HCT116 (cell line): Measurements from ENCODE around the gene EFCAB13. TPM values are rescaled to one million over a fixed set of nuclear protein-coding genes. Genes with fewer than 3 reads are reported as not detected.
A peak's percentile ranks its signal among the peaks of the same experiment; 100 is the strongest.

Experiments used
- ATAC-seq: fragments of 200-7000 bp; cut with Tn5 transposase; 2 replicates; pipeline ENCODE4 v1.9.1; 2020; ENCODE audit warnings: mild to moderate bottlenecking, moderate library complexity
- BruUV-seq: library from RNA; stranded (reverse); fragments of 400-500 nt; replicated peaks from 2 replicates; lab custom pipeline; 2021; lab: Mats Ljungman, UMichigan
- CTCF ChIA-PET: fragments of 300-600 bp; sonication (Branson Sonifier 250); formaldehyde crosslinking; loops from one replicate; lab custom pipeline; 2021; ENCODE audit warnings: antibody characterized with exemption; lab: Charles Lee
- POLR2A ChIA-PET: fragments of 300-600, 350-600 bp; sonication (Branson Sonifier 250); formaldehyde crosslinking; loops from one replicate; lab custom pipeline; 2021; ENCODE audit warnings: antibody characterized with exemption; lab: Charles Lee
- RAD21 ChIA-PET, 2 experiments: fragments of 300-600 bp; sonication (Branson Sonifier 250); formaldehyde crosslinking; loops; one replicate each; lab custom pipeline; 2023; ENCODE audit warnings: low total read pairs in 2 of 2; ENCODE audit not compliant: uncharacterized antibody in 2 of 2, unreplicated experiment in 2 of 2, low non-redundant PET in 1 of 2; lab: Charles Lee
- DNase-seq: peaks from one replicate; pipeline ENCODE4 v3.0.0-alpha.2; 2010; ENCODE audit warnings: low read depth, low spot score
- H2AFZ ChIP-seq: fragments of 200-600 bp; shearing (Covaris generic), sonication (generic); 2 replicates; pipeline ENCODE4 v1.6.1; 2017; ENCODE audit warnings: low read depth, mixed run types, mixed read lengths, antibody characterized with exemption, low read length; ENCODE audit not compliant: poor library complexity, severe bottlenecking
- H3K27ac ChIP-seq: 2 replicates; pipeline ENCODE4 v1.5.1; 2012; ENCODE audit warnings: low read depth, low read length
- H3K27me3 ChIP-seq: fragments of 200-600 bp; sonication (generic); 2 replicates; pipeline ENCODE4 v1.6.1; 2016; ENCODE audit warnings: mixed run types, low read length, mixed read lengths; ENCODE audit not compliant: insufficient read depth
- H3K36me3 ChIP-seq, 2 experiments: fragments of 200-500 bp in 1 of 2; fragments of 200-600 bp in 1 of 2; sonication (Bioruptor generic) in 1 of 2; sonication (generic) in 1 of 2; 2 replicates each; pipeline versions ENCODE4 v1.5.1 to v1.6.1; 2014 to 2016; ENCODE audit warnings: low read length in 2 of 2, inconsistent platforms in 1 of 2, mixed read lengths in 1 of 2, mixed run types in 1 of 2; ENCODE audit not compliant: insufficient read depth in 2 of 2, control insufficient read depth in 1 of 2
- H3K4me1 ChIP-seq, 2 experiments: fragments of 200-600 bp in 1 of 2; sonication (generic) in 1 of 2; 2 replicates each; pipeline versions ENCODE4 v1.5.1 to v1.6.1; 2012 to 2017; ENCODE audit warnings: low read length in 2 of 2, inconsistent platforms in 1 of 2, mild to moderate bottlenecking in 1 of 2, mixed read lengths in 1 of 2, mixed run types in 1 of 2, moderate library complexity in 1 of 2; ENCODE audit not compliant: insufficient read depth in 2 of 2, control insufficient read depth in 1 of 2
- H3K4me2 ChIP-seq: fragments of 200-600 bp; sonication (generic); 2 replicates; pipeline ENCODE4 v1.6.1; 2017; ENCODE audit warnings: mixed run types, low read length, mixed read lengths
- H3K4me3 ChIP-seq, 2 experiments: fragments of 200-600 bp in 1 of 2; sonication (generic) in 1 of 2; replicated peaks in 1 of 2; 2 replicates each; pipeline ENCODE4 v1.5.1; 2011 to 2016; ENCODE audit warnings: low read length in 2 of 2, control low read depth in 1 of 2, low read depth in 1 of 2, mild to moderate bottlenecking in 1 of 2, mixed read lengths in 1 of 2, mixed run types in 1 of 2
- H3K79me2 ChIP-seq: fragments of 200-600 bp; sonication (generic); 2 replicates; pipeline ENCODE4 v1.6.1; 2017; ENCODE audit warnings: mild to moderate bottlenecking, mixed run types, low read length, moderate library complexity, mixed read lengths; ENCODE audit not compliant: insufficient read depth
- H3K9ac ChIP-seq: fragments of 200-600 bp; sonication (generic); 2 replicates; pipeline ENCODE4 v1.6.1; 2016; ENCODE audit warnings: low read length, mixed read lengths
- H3K9me2 ChIP-seq: fragments of 200-600 bp; sonication (generic), shearing (Covaris generic); 2 replicates; pipeline ENCODE4 v1.6.1; 2017; ENCODE audit warnings: mixed run types, mild to moderate bottlenecking, moderate library complexity; ENCODE audit not compliant: insufficient read depth
- H3K9me3 ChIP-seq, 2 experiments: fragments of 200-500 bp in 1 of 2; fragments of 200-600 bp in 1 of 2; sonication (Bioruptor generic) in 1 of 2; sonication (generic) in 1 of 2; 2 replicates each; pipeline ENCODE4 v1.6.1; 2014 to 2017; ENCODE audit warnings: low read length in 2 of 2, mixed read lengths in 2 of 2, inconsistent platforms in 1 of 2, low read depth in 1 of 2, mild to moderate bottlenecking in 1 of 2, mixed run types in 1 of 2, moderate library complexity in 1 of 2; ENCODE audit not compliant: control insufficient read depth in 1 of 2, insufficient read depth in 1 of 2
- H4K20me1 ChIP-seq: fragments of 200-600 bp; sonication (generic), shearing (Covaris generic); 2 replicates; pipeline ENCODE4 v1.6.1; 2017; ENCODE audit warnings: mixed run types, mild to moderate bottlenecking, moderate library complexity; ENCODE audit not compliant: insufficient read depth
- ATF3 ChIP-seq: IDR thresholded peaks from 2 replicates; pipeline ENCODE4 v1.6.1; 2012
- CBX3 ChIP-seq: IDR thresholded peaks from 2 replicates; pipeline ENCODE4 v1.6.1; 2012; ENCODE audit warnings: low read depth
- CEBPB ChIP-seq: IDR thresholded peaks from 2 replicates; pipeline ENCODE4 v1.6.1; 2012; ENCODE audit warnings: low read depth
- CTCF ChIP-seq, 3 experiments: fragments of 200-600 bp in 1 of 3; sonication (generic) in 1 of 3; IDR thresholded peaks in 2 of 3; conservative IDR thresholded peaks in 1 of 3; 2 replicates each; pipeline ENCODE4 v1.5.1; 2012 to 2017; ENCODE audit warnings: low read depth in 2 of 3, low read length in 2 of 3, antibody characterized with exemption in 1 of 3, borderline replicate concordance in 1 of 3, control low read depth in 1 of 3, mild to moderate bottlenecking in 1 of 3, mixed read lengths in 1 of 3, mixed run types in 1 of 3, moderate library complexity in 1 of 3; ENCODE audit not compliant: insufficient read depth in 1 of 3
- EZH2 ChIP-seq: fragments of 200-600 bp; sonication (generic); IDR thresholded peaks from 2 replicates; pipeline ENCODE4 v1.6.1; 2017; ENCODE audit warnings: antibody characterized with exemption, mixed run types
- MAX ChIP-seq: IDR thresholded peaks from 2 replicates; pipeline ENCODE4 v1.6.1; 2012
- POLR2A ChIP-seq: IDR thresholded peaks from 2 replicates; pipeline ENCODE4 v1.7.0; 2011; ENCODE audit warnings: borderline replicate concordance; ENCODE audit not compliant: insufficient read depth, insufficient read length; ENCODE audit errors: extremely low read depth
- POLR2AphosphoS5 ChIP-seq: IDR thresholded peaks from 2 replicates; pipeline ENCODE4 v1.6.1; 2011; ENCODE audit warnings: mild to moderate bottlenecking, low read depth, low read length, moderate library complexity
- RAD21 ChIP-seq: IDR thresholded peaks from 2 replicates; pipeline ENCODE4 v1.6.1; 2012; ENCODE audit warnings: low read depth, mild to moderate bottlenecking
- SP1 ChIP-seq: IDR thresholded peaks from 2 replicates; pipeline ENCODE4 v1.6.1; 2012; ENCODE audit warnings: low read depth
- SRF ChIP-seq: IDR thresholded peaks from 2 replicates; pipeline ENCODE4 v1.6.1; 2012; ENCODE audit warnings: low read depth
- YY1 ChIP-seq: IDR thresholded peaks from 2 replicates; pipeline ENCODE4 v1.6.1; 2011; ENCODE audit warnings: low read length, low read depth, moderate library complexity, mild to moderate bottlenecking; ENCODE audit not compliant: insufficient replicate concordance; ENCODE audit errors: extremely low read depth
- ZFX ChIP-seq: fragments of 450-650 bp; IDR thresholded peaks from 2 replicates; pipeline ENCODE4 v1.6.1; 2017
- intact Hi-C: fragments of 100-400 bp; cut with micrococcal nuclease; formaldehyde crosslinking; loops from 2 replicates; pipeline ENCODE4 v1.10.0; 2022
- total RNA-seq: library from RNA; stranded (reverse); gene quantifications from one replicate; pipeline ENCODE4 v1.2.1, GENCODE V29; 2021; ENCODE audit not compliant: unreplicated experiment

EFCAB13 gene
- total RNA-seq, 1 experiment from 2014 or later: not detected

GRCh38 chr17:47281216-47281615 is 42.5 kb upstream of the EFCAB13 start:
- ChIA-PET POLR2A (no interaction called here), CTCF (no interaction called here), RAD21 (no interaction called here)
- H3K27ac ChIP-seq: no peak overlapping the region
- DNase-seq (no peak), ATAC-seq (no peak)
- no peaks in the 10 kb centered on the region for H3K27me3 ChIP-seq
- no peaks in the 10 kb centered on the region for H3K36me3 ChIP-seq
- no TSS peak for BruUV-seq
- peak overlapping the region; percentile 53; the same call in 1 of the 2 replicates for H3K4me2 ChIP-seq
- no peak overlapping the region for H3K9ac ChIP-seq
- no peaks in the 10 kb centered on the region for H3K9me3 ChIP-seq
- no peaks in the 10 kb centered on the region for H3K9me2 ChIP-seq
- H2AFZ ChIP-seq: no peak overlapping the region
- intact Hi-C loops: no loop called here
- H3K4me1 ChIP-seq: peaks cover 35 to 38% of the 10 kb centered on the region in 2 experiments
- H3K79me2 ChIP-seq: no peaks in the 10 kb centered on the region
- no peak overlapping the region for H3K4me3 ChIP-seq
- TF ChIP-seq ATF3 (no peak), CBX3 (no peak), MAX (no peak), EZH2 (no peak), SRF (no peak), ZFX (no peak), CTCF (IDR thresholded peaks at IDR 0.05 in 2 of 3, conservative IDR thresholded peaks at IDR 0.05 in 1 of 3; ENCODE audit: borderline replicate concordance in 1 of 3, insufficient read depth in 1 of 3, low read depth in 2 of 3, low read length in 2 of 3) (no peak), RAD21 (no peak), POLR2AphosphoS5 (no peak), CEBPB (no peak), YY1 (no peak), POLR2A (no peak), SP1 (no peak)
- no peaks in the 10 kb centered on the region for H4K20me1 ChIP-seq
